A673 (cell line): ENCODE results near the gene SCUBE1.

Source experiments
- CTCF ChIP-seq: fragments of 300-800, 200-600 bp; sonication (generic); conservative IDR thresholded peaks from 2 replicates; pipeline ENCODE4 v1.5.1; 2017; ENCODE audit warnings: low read depth, mild to moderate bottlenecking, antibody characterized with exemption, low read length, moderate library complexity, mixed read lengths
- EZH2 ChIP-seq: fragments of 200-600 bp; sonication (generic); IDR thresholded peaks from 2 replicates; pipeline ENCODE4 v1.6.1; 2017; ENCODE audit warnings: borderline replicate concordance, low read depth, mild to moderate bottlenecking, mixed read lengths, antibody characterized with exemption, low read length; ENCODE audit not compliant: poor library complexity, severe bottlenecking

GRCh38 chr22:43187171-43188099 lies 155.7 kb downstream of the SCUBE1 start:
- peak; percentile 61; the same call in 1 of the 2 replicates for TF ChIP-seq CTCF
- TF ChIP-seq EZH2: no peak
